Stimulated activated CD4-positive, alpha-beta T cell treated with anti-CD3 and anti-CD28 coated beads, Interleukin-15, amount 100 ng/mL, for 48 hours (primary cell): ENCODE measurements around the gene MSANTD1.

Source experiments
- DNase-seq, 2 donors: peaks; one replicate each; pipeline ENCODE4 v3.0.0-alpha.2; 2020; ENCODE audit warnings: low read depth in 2 of 2

The MSANTD1 gene

DNA sequence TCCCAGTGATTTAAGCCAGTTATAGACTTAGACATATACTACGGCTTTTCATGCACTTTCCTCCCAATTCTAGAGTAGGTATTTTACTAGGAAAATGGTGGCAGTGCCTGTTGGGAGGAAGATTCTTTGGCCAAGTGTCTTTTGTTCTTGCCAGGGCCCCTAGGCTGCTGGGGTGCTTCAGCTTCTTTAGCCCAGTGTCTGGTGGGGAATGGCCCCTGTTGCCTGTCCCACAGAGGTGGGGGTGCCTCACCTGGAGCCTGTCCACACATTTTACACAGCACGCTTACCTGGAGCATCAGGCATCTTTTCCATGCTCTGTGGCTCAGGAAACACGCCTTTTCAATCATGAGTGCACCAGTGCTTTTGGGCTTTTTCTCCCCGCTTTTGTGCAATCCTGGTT lies 33.2 kb upstream of the MSANTD1 start:
- no peak for DNase-seq

DNA sequence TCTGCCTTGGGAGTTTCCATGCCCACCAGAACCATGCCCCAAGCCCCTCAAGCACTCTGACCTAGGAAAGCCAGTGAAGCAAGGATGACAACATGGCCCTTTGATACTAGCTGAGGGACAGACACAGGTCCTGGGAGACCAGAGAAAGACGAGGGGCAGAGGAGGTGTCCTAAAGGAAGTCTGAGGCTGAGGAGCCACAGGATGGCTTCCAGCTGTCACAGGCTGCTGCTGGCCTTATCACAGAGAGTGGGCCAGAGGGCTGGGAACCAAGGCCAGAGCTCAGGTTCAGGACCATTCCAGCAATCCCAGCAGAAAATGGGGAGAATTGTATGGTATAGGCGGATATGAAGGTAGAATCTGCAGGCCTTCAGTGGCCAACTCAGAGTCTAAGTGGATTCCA lies 31.7 kb upstream of the MSANTD1 start:
- no peak for DNase-seq

DNA sequence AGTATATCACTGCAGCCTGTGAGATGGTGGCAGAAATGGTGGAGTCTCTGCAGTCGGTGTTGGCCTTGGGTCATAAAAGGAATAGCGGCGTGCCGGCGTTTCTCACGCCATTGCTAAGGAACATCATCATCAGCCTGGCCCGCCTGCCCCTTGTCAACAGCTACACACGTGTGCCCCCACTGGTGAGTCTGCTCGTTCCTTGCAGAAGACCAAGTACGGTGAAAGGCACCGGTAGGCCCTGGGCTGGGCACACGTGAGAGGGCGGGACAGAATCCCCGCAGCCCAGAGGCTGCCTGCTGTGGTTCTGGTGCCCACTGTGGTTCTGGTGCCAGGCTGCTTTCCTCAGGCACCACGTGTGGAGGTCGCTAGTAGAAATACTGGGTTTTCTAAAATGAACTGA lies 31.2 kb upstream of the MSANTD1 start:
- DNase-seq = no peak

DNA sequence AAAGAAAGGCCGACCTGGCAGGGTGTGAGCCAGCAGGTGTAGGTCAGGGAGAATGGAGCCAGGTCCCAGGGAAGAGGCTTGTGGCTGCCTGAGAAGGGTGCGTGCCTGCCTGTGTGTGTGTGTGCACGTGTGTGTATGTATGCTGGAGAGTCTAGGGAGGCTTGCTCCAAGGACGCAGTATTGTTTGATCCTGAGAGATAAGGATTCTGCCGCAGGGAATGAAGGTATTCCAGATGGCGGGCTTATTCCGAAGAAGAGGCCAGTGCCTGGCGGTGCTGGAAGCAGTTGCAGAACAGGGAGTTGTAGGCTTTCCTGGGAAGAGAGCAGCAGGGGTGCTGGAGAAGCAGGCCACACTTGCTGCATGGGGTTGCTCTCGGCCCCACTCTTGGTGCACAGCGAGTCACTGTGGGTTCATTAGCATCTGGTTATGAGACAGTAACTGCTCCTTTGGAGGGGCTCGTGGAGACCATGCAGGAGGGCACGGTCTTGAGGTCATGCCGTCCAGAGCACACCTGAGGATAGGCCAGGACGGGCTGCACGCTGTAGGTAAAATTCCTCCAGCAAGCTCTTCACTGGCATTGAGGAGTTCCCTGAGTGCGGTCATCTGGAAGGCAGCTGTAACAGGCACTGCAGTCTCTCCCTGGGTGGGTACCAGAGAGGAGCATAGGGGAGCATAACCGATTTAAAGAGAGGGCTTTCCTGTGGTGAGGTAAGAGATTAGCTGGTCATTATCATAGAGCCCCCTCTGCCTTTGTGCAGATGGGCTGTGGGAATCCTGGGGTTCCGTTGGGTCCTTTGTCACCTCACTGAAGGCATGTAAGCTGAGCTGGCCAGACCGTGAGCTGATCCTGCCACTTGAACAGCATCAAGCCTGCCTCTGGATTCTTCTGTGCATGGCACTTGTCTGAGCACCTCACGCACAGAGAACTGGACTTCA lies 29.9 kb upstream of the MSANTD1 start:
- no peak for DNase-seq

DNA sequence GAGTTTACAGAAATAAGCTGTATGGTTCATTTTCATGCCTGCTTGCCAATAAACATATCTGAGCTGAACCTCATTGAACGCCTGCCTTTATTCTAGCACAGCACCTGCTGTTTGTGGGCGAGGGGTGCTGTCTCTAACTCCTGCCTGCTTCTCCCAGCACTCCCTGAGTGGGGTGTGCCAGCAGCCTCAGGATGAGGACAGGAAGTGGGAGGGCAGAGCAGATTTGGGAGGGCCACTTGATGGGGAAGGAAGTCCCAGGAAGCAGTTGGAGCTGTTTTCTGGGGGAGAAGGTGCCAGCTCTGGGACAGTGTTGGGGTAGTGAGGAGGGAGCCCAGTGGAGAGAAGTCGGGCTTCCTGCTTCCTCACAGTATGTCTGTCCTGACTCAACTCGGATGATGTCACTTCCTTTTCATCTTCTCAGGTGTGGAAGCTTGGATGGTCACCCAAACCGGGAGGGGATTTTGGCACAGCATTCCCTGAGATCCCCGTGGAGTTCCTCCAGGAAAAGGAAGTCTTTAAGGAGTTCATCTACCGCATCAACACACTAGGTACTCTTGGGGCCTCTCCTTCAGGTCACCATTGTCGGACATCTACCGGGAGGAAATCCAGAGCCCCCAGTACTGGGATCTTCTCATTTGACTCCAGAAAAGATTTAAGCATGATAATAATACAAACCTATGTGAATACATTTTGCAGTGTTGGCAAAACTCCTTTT lies 29.0 kb upstream of the MSANTD1 start:
- no peak for DNase-seq

DNA sequence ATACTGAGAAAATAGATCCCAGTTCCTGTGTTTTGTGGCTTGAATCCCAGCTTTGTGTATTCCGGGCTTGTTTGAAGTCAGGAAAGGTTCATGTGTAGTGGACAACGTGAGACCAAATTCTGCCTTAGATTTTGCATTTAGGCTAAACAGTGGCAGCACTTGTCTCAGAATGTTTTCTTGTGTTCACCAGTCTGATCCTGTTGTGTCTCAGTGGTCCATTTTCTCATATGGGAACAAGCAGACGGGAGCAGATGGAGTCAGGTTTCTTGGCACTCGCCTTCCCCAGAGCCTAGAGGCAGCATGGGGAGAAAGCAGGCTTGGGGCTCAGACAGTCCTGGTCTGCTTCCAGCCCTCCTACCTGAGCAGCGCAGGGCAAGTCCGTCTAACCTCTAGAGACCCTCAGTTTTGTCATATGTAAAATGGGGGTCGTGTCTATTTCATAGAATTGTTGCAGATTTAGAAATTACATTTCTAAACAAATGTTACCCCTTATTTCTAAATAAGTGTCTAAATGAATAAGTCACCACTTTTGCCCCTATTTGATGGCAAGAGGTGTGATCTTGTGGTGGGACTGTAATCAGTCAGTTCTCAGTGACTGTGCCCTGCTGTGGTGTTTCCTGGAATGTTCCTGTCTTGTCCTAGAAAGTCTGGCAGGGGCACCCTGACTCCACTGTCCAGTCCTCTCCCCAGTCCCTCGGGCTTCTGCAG lies 28.3 kb upstream of the MSANTD1 start:
- DNase-seq = no peak

DNA sequence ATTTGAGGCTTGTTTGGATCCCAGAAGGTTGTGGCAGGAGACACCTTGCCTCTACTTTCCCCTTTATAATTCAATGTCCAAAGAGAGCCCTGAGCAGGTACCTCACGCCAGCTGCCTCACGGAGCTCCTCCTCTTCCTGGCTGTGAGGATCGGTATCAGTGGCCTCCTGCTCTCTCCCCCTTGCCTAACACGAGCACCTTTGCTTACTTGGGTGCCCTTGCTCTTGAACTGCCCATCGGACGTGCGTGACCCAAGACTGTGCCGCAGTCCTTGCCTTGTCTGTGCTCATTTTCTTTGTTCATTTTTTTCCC lies 27.8 kb upstream of the MSANTD1 start:
- no peak for DNase-seq

DNA sequence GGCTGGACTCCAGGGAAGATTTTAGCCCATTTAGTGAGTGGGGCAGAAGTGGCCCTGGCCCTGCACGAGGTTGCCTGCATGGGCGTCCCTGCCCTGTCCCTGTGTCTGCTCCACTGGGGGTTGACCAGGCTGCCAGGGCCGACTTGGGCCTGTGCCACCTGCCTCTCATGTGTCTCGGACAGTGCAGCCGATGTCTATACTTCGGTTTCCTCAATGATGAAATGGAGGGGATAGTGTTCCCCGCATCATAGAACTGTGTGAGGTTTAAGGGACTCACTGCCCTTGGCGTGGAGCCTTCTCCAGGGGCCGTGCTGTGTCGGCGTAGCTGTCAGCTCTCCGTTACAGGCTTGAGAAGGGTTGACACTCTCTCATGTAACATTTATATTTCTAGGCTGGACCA lies 27.0 kb upstream of the MSANTD1 start:
- DNase-seq = no peak

DNA sequence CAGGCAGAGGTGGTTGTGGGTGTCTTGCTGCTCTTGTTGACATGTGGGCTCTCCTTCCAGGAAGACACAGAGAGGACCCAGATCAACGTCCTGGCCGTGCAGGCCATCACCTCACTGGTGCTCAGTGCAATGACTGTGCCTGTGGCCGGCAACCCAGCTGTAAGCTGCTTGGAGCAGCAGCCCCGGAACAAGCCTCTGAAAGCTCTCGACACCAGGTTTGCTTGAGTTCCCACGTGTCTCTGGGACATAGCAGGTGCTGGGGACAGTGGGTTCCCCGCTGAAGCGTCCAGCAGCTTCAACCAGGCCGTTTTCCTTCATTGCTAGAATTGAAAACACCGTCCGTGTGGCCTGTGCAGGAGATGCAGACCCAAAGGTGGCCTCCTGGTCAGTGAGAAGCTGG lies 25.6 kb upstream of the MSANTD1 start:
- DNase-seq = no peak

DNA sequence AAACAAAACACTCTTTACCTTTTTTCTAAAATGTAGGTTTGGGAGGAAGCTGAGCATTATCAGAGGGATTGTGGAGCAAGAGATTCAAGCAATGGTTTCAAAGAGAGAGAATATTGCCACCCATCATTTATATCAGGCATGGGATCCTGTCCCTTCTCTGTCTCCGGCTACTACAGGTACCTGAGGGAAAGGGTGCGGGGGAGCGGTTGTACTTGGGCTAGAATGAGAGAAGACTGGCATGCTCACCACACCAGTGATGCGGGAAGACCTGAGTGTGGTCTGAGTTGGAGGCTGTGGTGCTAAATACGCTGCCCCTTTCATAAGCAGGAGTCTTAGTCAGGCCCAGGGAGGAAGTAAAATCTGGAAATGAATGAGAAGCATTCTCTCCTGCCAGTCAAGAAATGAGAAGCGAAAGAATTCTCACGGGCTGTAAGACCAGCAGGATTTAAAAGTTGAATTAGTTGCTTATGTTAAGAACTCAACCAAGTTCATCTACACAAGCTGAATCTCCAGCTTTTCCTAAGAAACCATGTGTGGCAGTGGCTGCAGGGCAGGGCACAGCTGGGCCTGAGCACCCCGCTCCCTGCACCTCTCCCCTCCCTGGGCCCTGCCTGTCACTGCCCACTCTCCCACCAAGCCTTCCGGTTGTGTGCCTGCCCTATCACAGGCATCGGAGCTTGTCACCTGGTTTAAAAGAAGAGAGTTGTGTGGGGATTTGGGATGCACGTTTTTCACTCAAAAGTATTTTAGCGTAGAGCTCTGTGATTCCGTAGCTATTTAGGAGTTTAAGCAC lies 24.8 kb upstream of the MSANTD1 start:
- no peak for DNase-seq

DNA sequence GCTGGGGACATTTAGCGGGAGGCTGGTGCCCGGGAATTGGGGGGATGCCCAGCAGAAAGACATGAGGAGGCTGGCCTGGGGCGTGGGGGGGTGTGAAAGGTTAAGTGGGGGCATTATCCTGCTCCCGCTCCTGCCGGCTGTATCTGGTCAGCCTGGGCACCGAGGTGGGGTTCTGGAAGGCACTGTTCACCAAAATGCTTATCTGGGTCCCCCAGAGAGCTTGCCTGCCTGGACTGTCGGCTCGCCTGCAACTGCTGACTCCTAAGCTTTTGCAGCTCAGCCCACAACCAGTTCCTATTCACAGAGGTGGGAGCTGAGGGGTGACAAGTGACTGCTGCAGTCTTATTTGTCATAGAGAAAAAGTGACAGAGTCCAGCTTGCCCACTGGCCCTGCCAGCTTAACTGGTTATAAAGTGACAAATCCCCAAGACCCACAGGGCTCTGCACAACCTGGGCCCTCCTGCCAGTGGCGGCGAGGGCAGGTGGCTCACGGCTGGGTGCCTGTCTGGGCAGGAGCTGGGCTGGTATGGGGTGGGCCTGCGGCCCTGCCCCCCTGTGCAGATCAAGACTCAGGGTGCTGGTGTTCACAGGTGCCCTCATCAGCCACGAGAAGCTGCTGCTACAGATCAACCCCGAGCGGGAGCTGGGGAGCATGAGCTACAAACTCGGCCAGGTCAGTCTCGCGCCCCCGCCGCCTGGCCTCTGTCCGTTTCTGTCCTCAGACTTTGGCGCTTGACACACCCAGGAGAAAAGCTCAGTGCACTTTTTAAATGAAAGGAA lies 23.7 kb upstream of the MSANTD1 start:
- no peak for DNase-seq

DNA sequence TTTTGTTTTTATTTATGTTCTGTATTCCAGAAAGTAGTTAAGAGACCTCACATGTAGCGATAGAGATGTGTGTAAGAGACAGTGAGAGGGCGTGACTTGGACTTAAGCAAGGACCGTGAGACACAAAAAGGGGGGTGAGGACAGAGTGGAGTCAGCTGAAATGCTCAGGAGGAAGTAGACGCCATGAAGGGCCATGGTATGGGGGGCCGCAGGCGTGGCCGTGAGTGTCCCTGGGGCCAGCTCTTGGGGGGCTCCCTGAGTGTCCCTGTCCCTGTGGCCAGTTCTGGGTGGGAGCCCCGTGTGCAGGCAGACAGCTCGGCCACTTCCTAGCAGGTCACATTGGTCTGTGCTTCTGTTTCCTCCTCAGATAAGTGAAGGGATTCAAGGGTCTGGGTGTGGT lies 23.0 kb upstream of the MSANTD1 start:
- DNase-seq = no peak

DNA sequence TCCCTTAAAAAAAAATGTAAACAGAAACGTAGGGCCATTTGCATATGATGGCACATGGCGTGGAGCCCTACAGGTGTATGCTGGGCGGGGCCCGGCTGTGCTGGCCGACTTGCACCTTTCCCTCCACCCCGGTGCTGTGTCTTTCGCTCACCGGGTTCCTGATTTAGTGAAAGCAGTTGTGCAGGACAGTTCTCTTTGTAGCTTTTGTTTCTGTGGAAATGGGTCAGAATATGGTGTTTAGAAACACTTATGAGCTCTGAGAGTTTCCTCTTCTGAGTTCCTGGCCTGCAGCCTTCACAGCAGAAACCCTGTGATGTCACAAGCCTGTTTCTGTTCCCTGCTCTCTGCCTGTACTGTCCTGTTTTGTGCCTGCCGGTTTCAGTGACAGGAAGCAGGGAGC lies 22.5 kb upstream of the MSANTD1 start:
- DNase-seq = no peak

DNA sequence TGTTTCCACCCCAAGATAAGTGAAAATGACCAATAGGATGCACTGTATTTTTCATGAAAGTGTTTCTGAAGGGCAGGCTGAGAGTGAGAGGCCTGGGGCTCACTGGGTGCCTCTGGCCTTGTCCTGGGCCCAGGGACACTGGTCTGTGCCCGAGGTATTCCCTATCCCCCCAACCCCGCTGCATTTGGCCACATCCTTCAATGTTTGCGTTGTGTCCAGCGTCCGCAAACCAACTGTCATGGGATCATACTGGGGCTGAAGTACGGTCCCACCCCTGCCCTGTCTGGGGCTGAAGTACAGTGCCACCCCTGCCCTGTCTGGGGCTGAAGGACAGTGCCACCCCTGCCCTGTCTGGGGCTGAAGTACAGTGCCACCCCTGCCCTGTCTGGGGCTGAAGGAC lies 22.0 kb upstream of the MSANTD1 start:
- DNase-seq = no peak

DNA sequence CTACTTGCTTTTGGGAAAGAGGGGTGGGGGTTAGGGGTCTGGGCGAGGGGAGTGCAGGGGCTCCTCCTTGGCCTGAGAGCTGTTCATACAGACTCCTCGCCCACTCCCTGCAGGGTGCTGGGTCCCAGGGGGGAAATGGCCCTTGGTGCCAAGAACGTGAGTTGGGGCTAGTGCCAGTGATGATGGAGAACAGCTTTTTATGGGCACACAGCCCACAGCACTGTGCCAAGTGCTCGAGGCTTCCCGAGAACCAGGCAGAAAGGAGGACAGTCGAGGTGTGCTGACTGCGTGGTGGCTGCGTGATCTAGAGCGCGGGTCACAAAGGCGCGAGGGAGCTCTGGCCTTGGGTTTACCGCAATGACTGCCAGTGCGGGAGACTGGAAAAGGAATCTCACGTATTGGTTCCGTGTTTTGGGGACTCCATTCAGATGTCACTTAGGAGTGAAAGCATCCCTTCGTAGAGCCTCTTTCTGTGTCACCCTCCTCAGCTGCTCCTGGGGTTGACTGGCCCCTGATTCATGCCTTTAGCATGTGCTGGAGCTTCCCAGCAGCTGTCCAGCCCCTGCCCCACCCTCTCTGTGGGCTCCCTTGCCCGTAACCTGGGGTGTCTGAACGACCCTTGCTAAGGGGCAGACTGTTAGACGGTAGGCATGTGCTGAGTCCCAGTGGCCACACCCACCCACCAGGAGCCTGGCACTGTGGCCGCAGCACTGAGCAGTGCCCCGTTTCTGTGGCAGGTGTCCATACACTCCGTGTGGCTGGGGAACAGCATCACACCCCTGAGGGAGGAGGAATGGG lies 20.9 kb upstream of the MSANTD1 start:
- DNase-seq = no peak

DNA sequence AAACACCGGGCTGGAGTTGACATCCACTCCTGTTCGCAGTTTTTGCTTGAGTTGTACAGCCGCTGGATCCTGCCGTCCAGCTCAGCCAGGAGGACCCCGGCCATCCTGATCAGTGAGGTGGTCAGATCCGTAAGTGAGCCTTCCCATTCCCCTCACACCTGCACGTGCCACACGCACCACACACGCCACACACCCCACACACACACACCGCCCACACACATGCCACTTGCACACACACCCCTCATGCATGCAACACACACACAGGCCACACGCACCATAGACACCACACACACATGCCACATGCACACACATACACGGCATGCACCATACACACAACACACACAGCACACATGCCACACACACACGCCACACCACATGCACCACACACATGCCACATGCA lies 20.1 kb upstream of the MSANTD1 start:
- no peak for DNase-seq

DNA sequence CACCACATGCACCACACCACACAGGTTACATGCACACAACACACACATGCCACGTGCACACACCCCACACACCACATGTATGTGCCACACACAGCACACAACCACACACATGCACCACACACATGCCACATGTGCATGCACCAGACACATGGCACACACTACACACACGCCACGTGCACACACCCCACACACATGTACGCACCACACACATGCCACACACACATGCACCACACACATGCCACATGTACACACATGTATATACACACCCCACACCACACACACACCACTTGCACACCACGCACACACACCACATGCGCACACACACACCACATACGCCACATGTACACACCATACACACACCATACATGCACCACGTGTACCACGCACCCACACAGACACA lies 19.6 kb upstream of the MSANTD1 start:
- no peak for DNase-seq

DNA sequence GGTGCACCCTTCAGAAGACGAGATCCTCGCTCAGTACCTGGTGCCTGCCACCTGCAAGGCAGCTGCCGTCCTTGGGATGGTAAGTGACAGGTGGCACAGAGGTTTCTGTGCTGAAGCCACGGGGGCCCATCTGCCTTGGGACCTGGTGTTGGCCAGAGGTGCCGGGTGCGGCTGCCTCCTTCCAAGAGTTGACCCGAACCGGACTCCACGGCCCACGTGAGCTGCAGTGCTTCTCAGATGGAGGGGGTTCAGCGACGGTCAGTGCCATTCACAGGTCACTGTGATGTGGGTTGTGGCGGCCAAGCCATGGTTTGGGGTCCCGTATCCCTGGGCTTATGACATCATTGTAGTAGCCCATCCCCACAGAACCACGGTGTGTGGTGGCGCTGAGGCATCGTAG lies 19.0 kb upstream of the MSANTD1 start:
- no peak for DNase-seq

DNA sequence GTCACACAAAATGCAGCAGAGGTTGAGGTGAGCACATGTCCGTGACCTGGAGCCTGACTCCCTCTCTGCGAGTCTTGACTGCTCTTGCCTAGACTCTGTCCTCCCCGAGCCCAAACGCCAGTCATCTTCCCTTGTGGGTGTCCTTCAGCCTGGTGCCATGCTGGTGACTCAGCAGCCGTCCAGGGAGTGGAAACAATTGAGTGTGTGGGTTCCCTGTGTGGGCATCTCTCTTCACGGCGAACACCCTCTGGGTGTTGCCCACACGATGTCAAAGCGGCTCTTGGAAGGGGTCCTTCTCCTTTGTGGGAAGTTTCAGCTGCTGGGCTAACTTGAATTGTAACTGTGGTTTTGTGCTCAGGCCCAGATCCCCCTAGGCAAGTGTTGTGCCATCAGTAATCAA lies 17.5 kb upstream of the MSANTD1 start:
- no peak for DNase-seq

DNA sequence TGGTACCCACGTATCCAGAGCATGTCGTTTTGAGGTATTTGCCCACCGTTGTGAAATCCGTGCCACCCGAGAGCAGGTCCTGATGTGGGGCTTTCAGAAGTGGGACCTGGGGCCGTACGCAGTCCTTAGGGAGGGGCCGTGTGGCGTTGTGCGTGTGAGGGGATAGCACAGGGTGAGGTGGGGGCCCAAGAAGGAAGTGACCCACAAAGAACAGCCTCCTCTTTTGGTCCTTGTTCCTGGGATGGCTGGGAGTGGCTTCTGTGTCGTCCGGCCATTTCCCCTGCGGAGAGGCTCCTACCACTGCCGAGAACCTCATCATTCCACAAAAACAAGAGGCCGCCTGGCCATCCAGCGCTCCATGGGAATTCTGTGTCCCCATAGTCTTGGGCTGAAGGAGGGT lies 17.0 kb upstream of the MSANTD1 start:
- DNase-seq = no peak
